Endometrium (tissue), 2 donors: ENCODE data around the gene MLLT3.

Experiments
- FAIRE-seq: peaks from 2 replicates; lab custom pipeline; 2012; peaks lifted over from hg19 to GRCh38; lab: Jason Lieb, UNC
- donor health status: control.
- donor health status: control.

MLLT3 gene

DNA sequence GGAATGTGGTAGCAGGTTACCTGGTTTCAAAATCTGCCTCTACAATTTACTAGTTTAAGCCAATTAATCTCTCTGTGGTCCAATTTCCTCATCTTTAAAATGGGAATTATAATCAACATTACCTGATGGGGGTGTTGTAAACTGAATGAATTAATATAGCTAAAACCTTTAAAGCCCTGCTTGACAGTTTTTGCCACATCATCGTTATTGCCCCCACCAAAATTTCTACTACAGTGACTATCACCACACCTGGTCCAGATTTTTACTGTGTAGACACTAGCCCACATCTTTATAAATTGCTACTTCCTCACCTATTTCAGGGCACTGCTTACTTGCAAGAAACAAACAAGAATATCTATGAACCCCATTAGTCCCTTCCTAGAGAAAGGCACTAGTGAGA, 65.0 kb downstream of the MLLT3 start:
- no peak for FAIRE-seq

DNA sequence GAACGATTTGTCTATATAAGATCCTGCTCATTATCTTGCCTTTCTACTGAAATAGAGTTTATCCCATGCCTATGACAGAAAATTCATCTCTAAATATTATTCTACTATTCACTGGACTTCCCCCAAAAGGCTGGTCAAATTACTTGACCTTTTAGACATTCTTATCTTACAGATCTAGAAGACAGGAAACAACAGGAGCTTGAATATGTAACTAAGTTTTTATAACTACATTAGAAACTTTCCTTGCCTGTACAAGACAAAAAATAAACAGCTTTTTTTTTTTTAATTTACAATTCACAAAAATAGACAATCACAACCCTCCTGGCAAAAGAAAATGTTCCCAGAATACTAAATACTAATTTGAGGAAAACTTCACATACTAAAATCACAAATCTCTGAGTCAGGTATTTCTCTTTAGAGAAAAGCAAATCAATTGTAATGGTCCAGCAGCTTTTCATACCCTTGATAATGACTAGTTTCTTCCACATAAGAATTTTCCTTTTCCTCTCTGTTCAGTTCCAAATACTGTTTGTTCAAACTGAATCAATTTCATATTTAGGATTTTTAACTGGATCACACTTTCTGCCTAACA, 68.6 kb downstream of the MLLT3 start:
- FAIRE-seq = no peak

DNA sequence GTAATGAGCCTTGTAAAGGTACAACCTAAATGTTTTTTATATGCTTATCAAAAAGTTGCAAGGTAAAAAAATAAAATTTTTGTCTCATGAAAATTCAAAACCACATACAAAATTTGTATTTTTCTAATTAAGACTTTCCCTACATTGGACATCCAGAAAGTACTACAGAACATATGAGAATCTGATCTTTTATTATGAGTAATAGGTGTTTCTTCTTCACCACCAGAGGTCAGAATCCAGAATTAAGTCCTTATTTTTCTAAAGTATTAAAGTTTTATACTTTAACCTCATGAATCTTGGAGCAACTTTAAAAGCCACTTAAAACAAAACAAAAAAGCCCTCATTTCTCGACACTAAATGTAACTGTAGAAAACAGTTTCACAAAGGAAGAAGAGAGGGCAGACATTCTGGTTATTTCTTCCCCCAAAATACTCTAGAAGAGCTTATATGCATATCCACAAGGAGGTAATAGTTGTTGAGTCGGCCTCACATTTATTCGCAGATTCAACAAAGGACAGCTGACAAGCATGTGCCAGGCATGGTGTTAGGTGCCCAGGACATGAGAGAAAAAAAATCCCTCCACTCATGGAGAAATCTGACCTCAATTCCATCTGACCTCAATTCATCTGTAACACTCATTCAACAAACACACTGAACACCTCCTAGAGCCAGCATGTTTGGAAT, 69.3 kb downstream of the MLLT3 start:
- FAIRE-seq = peak; percentile 94

DNA sequence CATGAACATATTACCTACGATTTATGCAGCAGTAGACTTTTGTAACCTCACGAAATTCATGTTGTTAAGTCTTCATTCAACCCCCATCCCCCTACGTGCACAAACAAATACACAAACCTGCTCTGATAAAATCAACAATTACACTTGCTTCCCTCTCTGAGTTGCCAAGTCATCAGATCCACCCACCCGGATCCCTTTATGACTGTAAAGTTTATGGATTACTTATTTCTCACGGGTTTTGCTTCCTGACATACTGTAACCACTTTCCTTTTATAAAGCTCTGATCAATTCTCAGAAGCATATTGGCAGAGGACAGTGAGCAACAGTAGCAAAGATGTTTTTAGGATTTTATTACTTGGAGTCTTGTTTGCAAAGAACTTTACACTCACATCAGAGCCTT, 70.5 kb downstream of the MLLT3 start:
- no peak for FAIRE-seq

DNA sequence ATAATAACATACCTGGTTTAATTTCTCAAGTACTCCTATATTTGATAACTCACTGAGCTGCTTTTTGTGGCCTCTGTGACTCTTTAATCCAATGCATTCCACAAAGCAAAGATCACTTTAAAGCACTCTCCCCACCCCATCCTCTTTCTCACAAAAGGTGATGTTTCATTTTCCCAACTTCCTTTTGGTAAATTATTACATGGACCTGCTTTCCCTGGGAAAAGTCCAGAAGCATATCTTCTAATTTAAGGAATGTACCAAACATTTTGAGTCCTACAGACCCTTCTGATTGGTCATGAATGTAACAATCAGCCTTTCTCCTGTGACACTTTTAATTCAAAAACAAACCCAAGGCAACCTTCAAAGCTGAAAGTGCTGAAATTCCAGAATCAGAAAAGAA, 71.1 kb downstream of the MLLT3 start:
- no peak for FAIRE-seq

DNA sequence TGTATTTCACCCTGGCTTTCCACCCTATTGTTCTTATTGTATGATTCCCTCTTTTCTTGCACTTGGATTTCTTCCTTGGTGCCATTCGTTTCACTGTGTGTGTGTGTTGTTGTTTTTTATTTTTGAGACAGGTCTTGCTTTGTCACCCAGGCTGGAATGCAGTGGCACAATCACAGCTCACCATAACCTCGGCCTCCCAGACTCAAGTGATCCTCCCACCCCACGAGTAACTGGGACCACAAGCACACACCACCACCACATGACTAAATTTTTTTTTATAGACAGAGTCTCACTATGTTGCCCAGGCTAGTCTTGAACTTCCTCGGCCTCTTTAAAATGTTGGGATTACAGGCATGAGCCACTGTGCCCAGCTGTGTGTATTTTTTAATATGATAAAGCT, 72.0 kb downstream of the MLLT3 start:
- no peak for FAIRE-seq

DNA sequence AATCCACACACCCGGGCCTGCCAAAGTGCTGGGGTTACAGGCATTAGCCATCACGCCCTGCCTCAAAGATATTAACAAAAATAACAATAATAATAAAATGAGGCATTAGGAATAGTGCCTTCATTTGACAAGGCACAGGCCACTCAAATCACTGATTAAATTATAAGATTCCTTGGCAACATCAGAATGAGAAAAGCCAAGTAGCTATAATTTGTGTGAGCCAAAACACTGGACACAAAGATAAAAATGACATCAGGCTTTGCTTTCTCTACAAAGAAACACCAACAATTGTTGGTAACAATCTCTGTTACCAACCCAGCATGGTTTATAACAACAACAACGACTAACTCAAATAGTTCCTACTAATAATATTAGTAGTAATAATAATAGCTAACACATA, 73.2 kb downstream of the MLLT3 start:
- no peak for FAIRE-seq

DNA sequence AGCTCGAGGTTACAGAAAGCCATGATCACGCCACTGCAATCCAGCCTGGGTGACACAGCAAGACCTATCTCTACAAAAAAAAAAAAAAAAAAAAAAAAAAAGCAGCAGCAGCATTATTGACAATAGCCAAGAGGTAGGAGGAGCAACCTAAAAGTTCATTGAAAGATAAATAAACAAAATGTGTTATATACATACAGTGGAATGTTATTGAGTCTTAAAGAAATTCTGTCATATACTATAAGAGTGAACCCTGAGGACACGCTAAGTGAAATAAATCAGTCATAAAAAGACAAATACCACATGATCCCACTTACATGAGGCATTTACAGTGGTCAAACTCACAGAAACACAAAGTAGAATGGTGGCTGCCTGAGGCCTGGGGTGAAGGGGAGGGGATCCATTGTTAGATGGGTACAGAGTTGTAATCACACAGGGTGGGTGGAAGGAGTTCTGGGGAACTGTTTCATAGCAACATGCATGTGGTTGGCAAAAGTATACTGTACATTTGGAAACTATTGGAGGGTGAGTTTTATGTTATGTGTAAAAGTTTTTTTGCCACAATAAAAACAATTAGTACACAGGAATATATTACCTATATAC, 77.2 kb downstream of the MLLT3 start:
- FAIRE-seq = no peak

DNA sequence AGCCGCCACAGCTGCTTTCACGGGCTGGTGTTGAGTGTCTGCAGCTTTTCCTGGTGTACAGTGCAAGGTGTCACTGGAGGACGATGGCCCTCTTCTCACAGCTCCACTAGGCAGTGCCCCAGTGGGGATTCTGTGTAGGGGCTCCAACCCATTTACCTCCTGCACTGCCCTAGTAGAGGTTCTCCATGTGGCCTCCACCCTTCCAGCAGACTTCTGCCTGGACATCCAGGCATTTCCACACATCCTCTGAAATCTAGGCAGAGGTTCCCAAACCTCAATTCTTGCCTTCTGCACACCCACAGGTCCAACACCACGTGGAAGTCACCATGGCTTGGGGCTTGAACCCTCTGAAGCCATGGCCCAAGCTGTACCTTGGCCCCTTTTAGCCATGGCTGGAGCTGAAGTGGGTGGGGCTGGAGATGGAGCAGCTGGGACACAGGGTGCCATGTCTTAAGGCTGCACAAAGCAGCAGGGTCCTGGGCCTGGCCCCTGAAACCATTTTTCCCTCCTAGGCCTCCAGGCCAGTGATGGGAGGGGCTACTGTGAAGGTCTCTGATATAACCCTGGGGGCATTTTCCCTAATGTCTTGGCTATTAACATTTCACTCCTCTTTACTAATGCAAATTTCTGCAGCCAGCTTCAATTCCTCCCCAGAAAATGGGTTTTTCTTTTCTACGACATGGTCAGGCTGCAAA, 82.0 kb downstream of the MLLT3 start:
- no peak for FAIRE-seq

DNA sequence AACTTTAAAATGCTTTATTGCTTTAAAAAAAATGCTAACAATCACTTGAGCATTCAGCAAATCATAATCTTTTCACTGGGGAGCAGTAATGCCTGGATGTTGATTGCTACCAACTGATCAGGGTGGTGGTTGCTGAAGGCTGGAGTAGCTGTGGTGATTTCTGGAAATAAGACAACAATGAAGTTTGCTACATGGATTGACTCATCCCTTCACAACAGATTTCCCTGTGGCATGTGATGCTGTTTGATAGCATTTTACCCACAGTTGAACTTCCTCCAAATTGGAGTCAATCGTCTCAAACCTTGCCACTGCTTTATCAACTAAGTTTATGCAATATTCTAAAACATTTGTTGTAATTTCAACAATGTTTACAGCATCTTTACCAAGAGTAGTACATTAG, 83.3 kb downstream of the MLLT3 start:
- no peak for FAIRE-seq

DNA sequence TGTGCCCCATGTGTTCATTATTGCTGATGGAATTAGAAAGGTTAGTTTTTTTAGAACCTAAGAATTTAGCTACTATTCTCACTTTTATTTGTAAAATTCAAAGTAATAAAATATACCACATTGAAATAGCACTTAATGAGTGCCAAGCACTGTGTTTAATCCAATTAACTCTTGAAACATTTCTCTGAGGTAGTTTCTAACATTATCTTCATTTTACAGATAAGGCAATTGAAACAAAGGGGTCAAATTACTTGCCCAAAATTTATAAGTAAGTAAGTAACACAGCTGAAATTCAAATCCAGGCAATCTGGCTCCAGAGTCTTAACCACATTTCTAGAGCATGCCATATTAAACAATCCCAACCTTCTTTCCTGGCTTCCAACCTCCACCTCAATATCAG, 84.2 kb downstream of the MLLT3 start:
- no peak for FAIRE-seq

DNA sequence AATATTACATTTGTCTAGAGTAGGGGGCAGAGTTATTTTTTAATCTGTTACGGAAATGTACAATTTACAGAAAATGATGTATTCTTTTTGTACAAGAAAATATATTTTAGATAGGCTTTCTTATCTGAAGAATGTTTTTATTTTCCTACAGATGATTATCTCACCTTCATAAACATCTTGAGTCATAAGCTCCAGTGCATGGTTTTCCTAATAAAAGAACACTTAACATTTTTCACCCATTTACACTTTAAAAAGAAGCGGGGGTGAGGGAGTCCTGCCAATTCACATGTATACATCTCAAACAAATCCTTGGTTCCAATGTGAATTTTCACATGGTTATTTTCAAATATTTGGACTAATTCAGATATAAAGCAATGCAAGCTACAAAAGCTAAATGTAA, 85.0 kb downstream of the MLLT3 start:
- FAIRE-seq = no peak

DNA sequence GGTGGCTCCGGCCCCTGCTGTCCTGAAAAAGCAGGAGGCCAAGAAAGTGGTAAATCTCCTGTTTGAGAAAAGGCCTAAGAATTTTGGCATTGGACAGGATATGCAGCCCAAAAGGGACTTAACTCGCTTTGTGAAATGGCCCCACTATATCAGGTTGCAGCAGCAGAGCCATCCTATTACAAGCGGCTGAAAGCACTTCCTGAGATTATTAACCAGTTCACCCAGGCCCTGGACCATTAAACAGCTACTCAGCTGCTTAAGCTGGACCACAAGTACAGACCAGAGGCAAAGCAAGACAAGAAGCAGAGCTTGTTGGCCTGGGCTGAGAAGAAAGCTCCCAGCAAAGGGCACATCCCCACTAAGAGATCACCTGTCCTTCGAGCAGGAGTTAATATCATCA, 89.7 kb downstream of the MLLT3 start:
- FAIRE-seq = no peak

DNA sequence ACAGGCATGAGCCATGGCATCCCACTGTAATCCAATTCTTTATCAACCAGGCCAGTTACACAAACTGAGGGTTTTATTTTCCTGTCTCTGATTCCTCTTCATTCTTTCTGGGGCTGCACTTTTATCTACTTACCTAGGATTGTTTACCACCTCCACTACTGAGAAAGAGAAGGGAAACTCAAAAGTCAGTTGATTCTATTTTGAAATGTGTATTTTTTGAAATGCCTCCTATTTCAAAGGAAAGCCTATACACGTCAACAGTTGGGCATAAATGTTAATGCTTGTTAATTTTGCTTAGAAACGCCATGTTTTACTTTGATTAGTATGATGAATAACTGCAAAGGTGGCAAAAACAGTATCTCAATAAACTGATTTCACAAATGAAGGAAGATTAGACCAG, 92.5 kb downstream of the MLLT3 start:
- FAIRE-seq = no peak

DNA sequence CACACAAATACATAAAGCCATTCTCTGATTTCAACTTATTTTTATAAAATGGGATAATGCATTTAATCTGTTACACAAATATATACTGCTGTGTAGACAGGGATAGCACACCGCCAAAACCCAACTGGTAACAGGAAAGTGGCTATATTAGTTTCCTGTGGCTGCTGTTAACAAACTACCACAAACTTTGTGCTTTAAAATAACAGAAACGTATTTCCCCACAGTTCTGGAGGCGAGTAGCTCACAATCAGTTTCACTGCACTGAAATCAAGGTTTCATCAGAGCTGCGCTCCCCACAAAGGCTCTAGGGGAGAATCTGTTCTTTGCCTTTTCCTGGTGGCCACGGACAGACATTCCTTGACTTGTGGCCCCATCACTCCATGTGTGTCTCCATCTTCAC, 94.0 kb downstream of the MLLT3 start:
- no peak for FAIRE-seq

DNA sequence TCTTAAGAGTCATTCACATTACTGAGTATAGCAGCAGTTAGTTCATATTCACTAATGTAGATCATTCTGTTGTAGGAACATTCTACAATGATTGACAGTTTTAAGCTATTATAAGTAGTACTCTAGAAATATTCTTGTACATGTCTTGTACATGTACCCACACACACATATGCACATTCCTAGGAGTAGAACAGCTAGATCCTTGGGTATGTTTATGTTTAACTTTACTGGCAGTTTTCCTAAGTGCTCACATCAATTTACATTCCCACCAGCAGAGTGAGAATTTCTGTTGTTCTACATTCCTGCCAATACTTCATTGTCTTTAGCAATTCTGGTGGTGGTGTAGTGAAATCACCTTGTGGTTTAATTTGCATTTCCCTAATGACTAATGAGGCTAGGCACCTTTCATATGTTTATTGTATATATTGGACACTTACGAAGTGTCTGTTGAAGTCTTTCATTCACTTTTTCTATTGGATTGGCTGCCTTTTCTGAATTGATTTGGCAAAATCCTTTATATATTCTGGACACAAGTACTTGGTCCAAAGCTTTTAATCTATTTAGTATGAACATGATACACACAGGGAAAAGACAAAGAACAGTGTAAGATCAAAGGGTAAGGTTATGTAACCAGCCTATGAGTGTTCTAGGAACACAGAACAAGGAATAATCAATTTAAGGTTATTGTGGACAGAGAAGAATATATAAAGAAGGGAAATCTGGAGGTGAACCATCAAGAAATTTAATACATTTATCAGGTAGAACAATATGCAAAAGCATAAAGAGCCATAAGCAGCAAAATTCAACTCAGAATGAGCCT, 95.6 kb downstream of the MLLT3 start:
- no peak for FAIRE-seq

DNA sequence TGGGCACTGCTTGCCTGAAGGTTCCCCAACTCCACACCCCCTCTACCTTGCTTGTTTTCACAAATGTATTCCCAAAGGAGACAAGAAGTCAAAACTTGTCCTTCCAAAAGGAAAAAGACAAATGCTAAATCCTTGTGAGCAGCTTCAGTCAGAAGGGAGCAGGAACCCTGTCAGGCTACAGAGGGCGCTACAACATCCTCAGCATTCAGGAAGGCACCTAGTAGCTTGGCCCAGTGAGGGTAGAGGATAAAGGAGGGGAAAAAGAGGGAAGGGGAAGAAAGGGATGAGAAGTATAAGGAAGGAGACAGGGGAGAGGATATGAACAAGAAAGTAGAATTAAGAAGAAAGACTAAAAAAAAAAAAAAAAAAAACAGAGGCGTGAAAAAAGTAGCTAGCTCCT, 97.5 kb downstream of the MLLT3 start:
- no peak for FAIRE-seq

DNA sequence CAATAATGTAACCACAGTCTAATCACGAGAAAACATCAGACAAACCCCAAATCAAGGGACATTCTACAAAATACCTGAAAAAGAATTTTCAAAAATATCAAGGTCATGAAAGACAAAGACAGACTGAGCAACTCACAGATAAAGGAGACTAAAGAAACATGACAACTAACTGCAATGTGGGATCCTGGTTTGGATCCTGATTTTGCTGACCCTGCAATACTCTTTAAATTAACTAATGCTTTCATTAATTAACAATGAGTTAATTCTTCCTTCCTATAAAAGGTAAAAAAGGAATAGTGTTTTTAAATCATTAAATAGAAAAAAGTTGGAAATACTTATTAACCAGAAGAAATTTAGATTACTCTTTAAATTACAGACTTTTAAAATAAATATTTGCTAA, 103.6 kb downstream of the MLLT3 start:
- FAIRE-seq = peak; percentile 65

DNA sequence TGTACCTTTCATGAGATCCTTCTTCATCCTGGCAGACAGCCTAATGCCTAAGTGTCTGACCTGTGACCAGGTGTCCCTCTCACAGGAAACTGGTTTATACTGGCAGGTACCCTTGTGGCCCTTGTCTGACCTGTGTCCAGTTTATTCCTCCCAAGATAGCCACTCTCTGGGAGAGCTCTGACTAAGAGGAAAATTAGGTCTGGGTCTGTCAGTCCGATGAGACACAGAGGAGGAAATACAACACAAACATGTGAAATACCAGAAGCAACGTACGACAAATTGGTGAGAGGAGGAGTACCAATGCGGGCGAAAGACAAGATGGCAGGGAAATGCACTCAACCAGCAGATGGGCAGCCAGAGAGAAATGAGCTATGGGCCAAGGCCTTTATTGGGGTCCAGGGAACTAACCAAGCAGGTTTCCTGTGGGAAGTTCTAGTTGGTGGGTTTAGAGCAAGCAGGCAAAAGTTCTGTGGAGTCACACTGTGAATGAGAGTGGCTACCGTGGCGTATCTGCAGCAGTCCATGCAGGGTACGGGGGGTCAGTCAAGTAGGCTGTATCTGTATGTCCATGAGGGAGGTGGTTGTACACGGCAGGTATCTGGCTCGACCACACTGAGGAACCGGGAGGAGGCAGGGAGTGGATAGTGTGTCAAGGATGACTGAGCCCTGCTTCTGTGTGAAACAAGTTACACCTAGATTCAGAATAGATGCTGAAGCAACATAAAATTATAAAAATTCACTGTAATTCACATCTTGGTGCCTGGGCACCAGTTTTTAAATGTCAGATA, 109.0 kb downstream of the MLLT3 start:
- no peak for FAIRE-seq

DNA sequence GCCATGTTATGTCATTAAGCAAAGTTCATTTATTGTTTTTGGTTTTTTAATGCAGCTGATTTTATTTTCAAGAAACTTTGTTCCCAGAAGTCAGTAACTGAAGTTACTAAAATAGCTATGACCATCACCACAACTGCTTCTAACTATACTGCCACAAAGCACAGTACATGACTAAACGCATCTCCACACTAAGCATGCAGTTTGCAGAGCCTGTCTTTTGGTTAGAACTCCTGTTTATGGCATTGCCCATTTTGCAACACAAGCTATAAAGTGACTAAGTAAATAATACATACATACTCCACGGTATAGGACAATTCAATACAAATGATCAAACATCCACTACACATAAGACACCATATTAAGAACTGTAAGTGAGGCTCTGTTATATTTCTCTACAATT, 109.7 kb downstream of the MLLT3 start:
- FAIRE-seq = no peak

DNA sequence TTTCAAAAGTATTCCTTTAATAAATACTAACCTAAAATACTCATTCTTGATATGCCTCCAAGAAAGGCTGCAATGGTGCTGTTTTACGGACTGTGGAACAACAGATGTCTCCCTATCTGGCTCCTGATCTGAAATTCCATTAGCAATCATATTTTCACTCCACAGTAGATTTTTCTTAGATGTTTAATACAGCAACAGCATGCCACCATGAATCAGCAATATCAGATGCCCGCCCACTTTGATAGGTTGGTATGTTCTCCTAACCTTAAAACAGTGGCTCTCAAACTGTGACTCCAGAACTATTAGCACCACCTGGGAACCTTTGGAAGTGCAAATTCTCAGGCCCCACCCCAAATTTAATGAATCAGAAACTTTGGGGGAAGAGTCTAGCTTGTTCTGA, 110.2 kb downstream of the MLLT3 start:
- peak; percentile 90 for FAIRE-seq

DNA sequence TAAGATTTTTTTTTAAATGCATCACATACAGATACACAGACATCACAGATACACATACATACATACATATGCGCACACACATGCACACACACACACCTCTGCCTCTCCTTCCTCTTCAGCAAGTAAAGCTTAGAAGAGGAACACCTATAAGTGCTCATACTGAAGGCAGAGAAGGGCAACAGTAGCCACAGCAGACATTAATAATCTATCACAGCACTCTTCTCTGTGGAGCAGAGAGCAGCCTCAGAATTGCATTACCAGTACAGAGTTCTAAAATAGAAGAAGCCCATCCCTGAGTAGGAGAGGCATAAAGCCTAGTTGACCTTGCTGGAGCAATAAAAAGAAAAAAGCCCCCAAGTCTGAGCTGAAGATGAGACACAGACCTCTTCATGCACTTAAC, 110.6 kb downstream of the MLLT3 start:
- no peak for FAIRE-seq
